A549 (cell line): ENCODE data around the gene STN1. TPM values are rescaled to one million over a fixed set of nuclear protein-coding genes. Genes with fewer than 3 reads are reported as not detected.

ENCODE experiments used
- ATAC-seq, 2 experiments: fragments of 200-7000 bp in 1 of 2; fragments of >200 bp in 1 of 2; cut with Nextera tagmentation in 1 of 2; cut with Tn5 transposase in 1 of 2; 3 replicates each; pipeline versions ENCODE4 v1.8.0 to v1.9.1; 2018 to 2020; ENCODE audit warnings: mild to moderate bottlenecking in 1 of 2, moderate library complexity in 1 of 2
- CTCF ChIA-PET: fragments of 300-600 bp; sonication (Branson Sonifier 250); formaldehyde crosslinking; extraction: SDS; loops from one replicate; lab custom pipeline; 2021; ENCODE audit warnings: antibody characterized with exemption, inconsistent platforms; lab: Yijun Ruan, JAX
- POLR2A ChIA-PET: fragments of 350-600 bp; formaldehyde crosslinking; extraction: SDS; loops from one replicate; lab custom pipeline; 2021; ENCODE audit warnings: antibody characterized with exemption, inconsistent platforms; lab: Yijun Ruan, JAX
- DNase-seq, 2 experiments: peaks; one replicate each; pipeline versions ENCODE4 v3.0.0 to v3.0.0-alpha.2; 2011 to 2016; ENCODE audit warnings: low read depth in 1 of 2, low spot score in 1 of 2
- FAIRE-seq: peaks from 2 replicates; lab custom pipeline; 2011; peaks lifted over from hg19 to GRCh38; lab: Jason Lieb, UNC
- H3K27ac ChIP-seq, 2 experiments: fragments of >200 bp; sonication (Bioruptor Twin); formaldehyde crosslinking; 3 replicates each; pipeline ENCODE4 v1.5.1; 2016 to 2017
- H3K4me1 ChIP-seq: fragments of >200 bp; sonication (Bioruptor Twin); formaldehyde crosslinking; 3 replicates; pipeline ENCODE4 v1.6.1; 2016
- H3K4me2 ChIP-seq: fragments of >200 bp; sonication (Bioruptor Twin); formaldehyde crosslinking; 3 replicates; pipeline ENCODE4 v1.6.1; 2016
- H3K4me3 ChIP-seq: fragments of >200 bp; sonication (Bioruptor Twin); formaldehyde crosslinking; 3 replicates; pipeline ENCODE4 v1.5.1; 2016
- H3K9me3 ChIP-seq: fragments of >200 bp; sonication (Bioruptor Twin); formaldehyde crosslinking; 3 replicates; pipeline ENCODE4 v1.6.1; 2016
- BHLHE40 ChIP-seq: IDR thresholded peaks from 2 replicates; pipeline ENCODE4 v1.6.1; 2012; ENCODE audit warnings: low read depth, low read length, inconsistent platforms
- CHD2 ChIP-seq: fragments of 150-350 bp; IDR thresholded peaks from 2 replicates; pipeline ENCODE4 v1.6.1; 2014; ENCODE audit warnings: low read length; ENCODE audit not compliant: partially characterized antibody
- CTCF ChIP-seq: fragments of >200 bp; sonication (Bioruptor Twin); formaldehyde crosslinking; IDR thresholded peaks from 3 replicates; pipeline ENCODE4 v1.5.1; 2016
- EHF ChIP-seq: fragments of 250-450 bp; sonication (Bioruptor Pico); IDR thresholded peaks from 2 replicates; pipeline ENCODE4 v1.5.0; 2020; ENCODE audit warnings: mild to moderate bottlenecking
- EHMT2 ChIP-seq: fragments of 200-600 bp; sonication (generic); IDR thresholded peaks from 2 replicates; pipeline ENCODE4 v1.6.1; 2016; ENCODE audit warnings: antibody characterized with exemption, low read depth, mild to moderate bottlenecking, moderate library complexity
- ESRRA ChIP-seq: fragments of 150-350 bp; IDR thresholded peaks from 2 replicates; pipeline ENCODE4 v1.6.1; 2014; ENCODE audit warnings: mild to moderate bottlenecking, low read length, borderline replicate concordance
- FOSB ChIP-seq: fragments of 250-450 bp; sonication (Bioruptor Pico); IDR thresholded peaks from 2 replicates; pipeline ENCODE4 v1.5.0; 2020; ENCODE audit warnings: mild to moderate bottlenecking, moderate library complexity
- FOSL2 ChIP-seq, 2 experiments: fragments of 450-650 bp in 1 of 2; fragments of >200 bp in 1 of 2; sonication (Bioruptor Twin) in 1 of 2; formaldehyde crosslinking; IDR thresholded peaks; 2 replicates each; pipeline versions ENCODE4 v1.5.0 to v1.6.1; 2016 to 2020; ENCODE audit warnings: mild to moderate bottlenecking in 1 of 2, moderate library complexity in 1 of 2
- HDAC2 ChIP-seq: fragments of 200-600 bp; sonication (generic); IDR thresholded peaks from 2 replicates; pipeline ENCODE4 v1.6.1; 2016
- HMGXB4 ChIP-seq: fragments of 250-450 bp; sonication (Bioruptor Pico); IDR thresholded peaks from 2 replicates; pipeline ENCODE4 v1.5.0; 2021; ENCODE audit warnings: mild to moderate bottlenecking, moderate library complexity, borderline replicate concordance
- KDM1A ChIP-seq: fragments of 200-600 bp; sonication (generic); IDR thresholded peaks from 2 replicates; pipeline ENCODE4 v1.6.1; 2016; ENCODE audit warnings: low read depth, mild to moderate bottlenecking
- NPAS2 ChIP-seq: fragments of 250-450 bp; sonication (Bioruptor Pico); IDR thresholded peaks from 2 replicates; pipeline ENCODE4 v1.8.0; 2022; ENCODE audit warnings: mild to moderate bottlenecking, moderate library complexity, borderline replicate concordance
- RAD21 ChIP-seq, 2 experiments: fragments of >200 bp in 1 of 2; sonication (Bioruptor Twin) in 1 of 2; formaldehyde crosslinking in 1 of 2; IDR thresholded peaks in 1 of 2; conservative IDR thresholded peaks in 1 of 2; 2 replicates in 1 of 2; 3 replicates in 1 of 2; pipeline ENCODE4 v1.6.1; 2012 to 2018; ENCODE audit warnings: inconsistent platforms in 1 of 2
- RARB ChIP-seq: fragments of 250-450 bp; sonication (Bioruptor Pico); IDR thresholded peaks from 2 replicates; pipeline ENCODE4 v1.8.0; 2021; ENCODE audit warnings: mild to moderate bottlenecking, moderate library complexity
- SMC3 ChIP-seq: fragments of >200 bp; sonication (Bioruptor Twin); formaldehyde crosslinking; IDR thresholded peaks from 3 replicates; pipeline ENCODE4 v1.6.1; 2018; ENCODE audit warnings: inconsistent platforms
- SREBF2 ChIP-seq: fragments of 450-650 bp; IDR thresholded peaks from 2 replicates; pipeline ENCODE4 v1.6.1; 2014; ENCODE audit warnings: mild to moderate bottlenecking, moderate library complexity
- TFCP2L1 ChIP-seq: fragments of 250-450 bp; sonication (Bioruptor Pico); IDR thresholded peaks from 2 replicates; pipeline ENCODE4 v1.5.0; 2021; ENCODE audit warnings: mild to moderate bottlenecking
- WGBS: methylation state at CpG from one replicate; pipeline ENCODE4 v1.1.6; 2017; ENCODE audit errors: missing lambda C conversion rate; 5-methylcytosine and 5-hydroxymethylcytosine counted together
- polyA plus RNA-seq, 4 experiments: library from polyadenylated mRNA; depleted of rRNA in 3 of 4; stranded (reverse); fragments of >200 nt; fragmentation: RNase III in 1 of 4; extraction: RNeasy Plus Mini Kit Qiagen cat#74134 plus additional on column Dnase treatment in 1 of 4; gene quantifications; 2 replicates in 3 of 4; 3 replicates in 1 of 4; pipeline ENCODE4 v1.2.3, GENCODE V29; 2011 to 2017
- TF ChIP-seq, protein P1 (sequence below): fragments of >200 bp; sonication (Bioruptor Twin); formaldehyde crosslinking; IDR thresholded peaks from 3 replicates; pipeline ENCODE4 v1.6.1; 2016

STN1 gene
- polyA plus RNA-seq, 2 of the 4 experiments (the other 2 are of a cell fraction): 17.1 to 34.5 TPM

DNA sequence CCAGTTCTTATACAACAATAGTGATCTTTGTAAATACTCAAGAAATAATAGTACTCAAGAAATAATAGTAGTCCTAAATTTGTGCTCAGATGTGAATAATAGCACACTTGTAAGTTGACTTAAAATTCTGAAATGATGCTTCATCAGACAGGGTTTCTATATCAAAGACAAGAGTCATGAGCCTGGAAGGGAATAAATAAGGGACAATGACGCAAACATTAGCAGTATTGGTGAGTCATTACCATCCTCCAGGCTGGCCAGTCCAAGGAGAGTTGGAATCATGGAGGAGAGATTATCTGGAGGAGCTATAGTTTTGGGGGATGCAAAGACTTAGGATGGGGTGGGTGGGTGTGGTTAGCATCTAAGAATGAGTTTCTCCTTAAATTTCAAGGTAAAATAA lies 56.5 kb downstream of the STN1 start:
- Histone ChIP-seq H3K27ac (peak overlapping the region in 1 of 2 experiments; percentile 10; a peak in 1 of 6 replicates), H3K4me1 (peaks cover 27% of the 10 kb centered on the region; the same call in 2 of the 3 replicates), H3K4me2 (peak overlapping the region; percentile 47), H3K4me3 (no peak overlapping the region), H3K9me3 (peaks cover 22% of the 10 kb centered on the region)
- CTCF ChIA-PET: interaction anchor here (0.9 to 4.5 kb wide), 6 partner anchors 13 to 149 kb away, joined by 3 to 25 read pairs (median 4); no protein-coding TSS in a partner anchor
- POLR2A ChIA-PET: no interaction called here
- TF ChIP-seq EHF (no peak), FOSL2 (IDR thresholded peaks at IDR 0.05) (peak; percentile 46; the same call in 1 of the 2 replicates), FOSL2 (CRISPR knock-in tag; IDR thresholded peaks at IDR 0.05) (peak; percentile 75)
- FAIRE-seq (no peak), DNase-seq (peak in 1 of 2 experiments; percentile 22), ATAC-seq (no peak)
- 31% methylated on average over 1 of the region's 1 CpG for WGBS

DNA sequence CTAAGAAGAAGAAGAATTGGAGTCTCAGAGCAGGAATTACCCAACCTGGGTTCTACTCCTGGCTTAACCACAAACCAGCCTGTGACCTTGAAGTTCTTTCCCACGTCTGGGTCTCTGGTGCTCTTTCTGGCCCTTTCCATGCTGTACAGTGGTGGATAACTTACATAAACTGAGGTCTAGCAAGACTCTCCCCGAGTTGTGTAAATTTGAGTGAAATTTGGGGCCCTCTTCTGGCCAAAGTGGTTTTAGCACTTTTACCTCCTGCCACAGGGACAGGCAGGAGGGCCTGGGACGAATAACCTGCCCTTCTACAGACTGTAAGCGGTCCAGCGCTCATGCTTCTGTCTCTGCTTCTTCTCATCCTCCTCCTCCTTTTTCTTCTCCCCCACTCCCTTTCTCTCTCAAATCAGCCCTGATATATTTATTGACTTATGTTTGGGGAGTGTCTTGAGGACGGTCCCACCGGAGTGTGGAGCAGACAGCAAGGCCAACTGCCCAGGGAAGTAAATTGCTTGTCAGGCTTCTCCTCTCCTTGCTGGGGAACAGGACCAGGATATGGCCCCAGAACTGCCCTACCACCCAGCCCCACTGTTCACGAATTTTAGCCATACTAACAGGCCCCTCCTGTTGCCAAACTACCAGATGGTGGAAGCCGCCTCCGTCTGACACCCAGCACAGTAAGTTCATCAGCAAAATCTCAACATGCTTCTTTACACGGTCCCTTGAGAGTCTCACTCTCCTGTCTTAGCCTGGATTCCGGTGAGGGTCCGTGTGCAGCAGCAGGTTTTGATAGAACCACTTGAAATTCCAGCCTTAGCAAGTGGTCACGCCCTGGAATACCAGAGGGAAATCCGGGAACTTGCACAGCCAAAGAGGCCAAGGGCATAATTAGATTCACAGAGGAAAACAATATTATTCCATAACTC lies 58.6 kb downstream of the STN1 start:
- no peak for FAIRE-seq
- TF ChIP-seq BHLHE40: no peak
- TF ChIP-seq CTCF: peak; percentile 80
- no peak for TF ChIP-seq CHD2
- TF ChIP-seq SREBF2: no peak
- TF ChIP-seq FOSB: no peak
- TF ChIP-seq RAD21 (conservative IDR thresholded peaks at IDR 0.05 in 1 of 2, IDR thresholded peaks at IDR 0.05 in 1 of 2): peak; percentile 79 to 89
- no peak for TF ChIP-seq FOSL2 (IDR thresholded peaks at IDR 0.05)
- no peak for TF ChIP-seq FOSL2 (CRISPR knock-in tag; IDR thresholded peaks at IDR 0.05)
- TF ChIP-seq, protein P1, sequence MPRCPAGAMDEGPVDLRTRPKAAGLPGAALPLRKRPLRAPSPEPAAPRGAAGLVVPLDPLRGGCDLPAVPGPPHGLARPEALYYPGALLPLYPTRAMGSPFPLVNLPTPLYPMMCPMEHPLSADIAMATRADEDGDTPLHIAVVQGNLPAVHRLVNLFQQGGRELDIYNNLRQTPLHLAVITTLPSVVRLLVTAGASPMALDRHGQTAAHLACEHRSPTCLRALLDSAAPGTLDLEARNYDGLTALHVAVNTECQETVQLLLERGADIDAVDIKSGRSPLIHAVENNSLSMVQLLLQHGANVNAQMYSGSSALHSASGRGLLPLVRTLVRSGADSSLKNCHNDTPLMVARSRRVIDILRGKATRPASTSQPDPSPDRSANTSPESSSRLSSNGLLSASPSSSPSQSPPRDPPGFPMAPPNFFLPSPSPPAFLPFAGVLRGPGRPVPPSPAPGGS: no peak
- TF ChIP-seq RARB: no peak
- no peak for TF ChIP-seq NPAS2 (CRISPR knock-in tag)
- no peak for TF ChIP-seq TFCP2L1
- TF ChIP-seq ESRRA: no peak
- TF ChIP-seq HDAC2: no peak
- TF ChIP-seq KDM1A: no peak
- peak; percentile 89 for TF ChIP-seq SMC3
- no peak for TF ChIP-seq HMGXB4 (CRISPR knock-in tag)
- TF ChIP-seq EHMT2: no peak
- H3K27ac ChIP-seq: peak overlapping the region in 1 of 2 experiments; percentile 56; a peak in 3 of 6 replicates

More for the DNA sequence above, 58.6 kb downstream of the STN1 start:
- POLR2A ChIA-PET: no interaction called here
- 41% methylated on average over 15 of the region's 15 CpGs for WGBS
- H3K4me1 ChIP-seq: peaks cover 29% of the 10 kb centered on the region
- CTCF ChIA-PET: interaction anchor here (0.8 to 10.5 kb wide), 20 partner anchors 11 to 313 kb away, joined by 3 to 184 read pairs (median 4); no protein-coding TSS in a partner anchor
- peak; percentile 75 to 89 for ATAC-seq
- H3K9me3 ChIP-seq: peaks cover 2% of the 10 kb centered on the region; the same call in 2 of the 3 replicates
- no peak overlapping the region for H3K4me2 ChIP-seq
- DNase-seq: peak; percentile 68 to 69
- H3K4me3 ChIP-seq: no peak overlapping the region
